ENCODE measurements around the gene C1orf115. TPM values are rescaled to one million over a fixed set of nuclear protein-coding genes. Genes with fewer than 3 reads are reported as not detected.
"Not testable (repeated sequence)": the region's sequence is repeated elsewhere in the genome, so short reads cannot be mapped to it uniquely, and the experiment has no call there.

C1orf115 gene
- total RNA-seq, 1 experiment from 2014 or later, result 5.6 TPM

GRCh38 chr1:220734571-220735326, 44.6 kb downstream of the C1orf115 start:
- peak overlapping the region; percentile 54 for H3K4me2 ChIP-seq
- no peaks in the 10 kb centered on the region for H3K9me3 ChIP-seq (ENCODE audit: insufficient read depth, low read depth)
- CTCF ChIA-PET, result interaction anchor here (0.6 to 3.1 kb wide), 5 partner anchors 14 to 439 kb away, joined by 3 to 15 read pairs (median 6); partner anchors contain the start of gene MTARC2
- no peaks in the 10 kb centered on the region for H3K79me2 ChIP-seq (ENCODE audit: low read depth)
- H3K36me3 ChIP-seq (ENCODE audit: low read depth), result no peaks in the 10 kb centered on the region
- peak overlapping the region; percentile 52; the same call in 1 of the 2 replicates for H2AFZ ChIP-seq
- H3K4me1 ChIP-seq (replicated peaks; ENCODE audit: insufficient read depth), result peaks cover 20% of the 10 kb centered on the region
- intact Hi-C loops (cut with micrococcal nuclease; ENCODE audit: unreplicated experiment), result loop anchor here (2.0 kb wide), 1 partner anchor 14 kb away; the partner anchor contains the start of gene MTARC2
- peak overlapping the region; percentile 45 for H3K27ac ChIP-seq
- DNase-seq, result peak; percentile 39 to 83
- no peaks in the 10 kb centered on the region for H3K27me3 ChIP-seq (ENCODE audit: insufficient read depth, low read depth)
- 0 out of 2 replicates have a peak overlapping the region, but pooled peaks have one; percentile 2 for H3K4me3 ChIP-seq
- BruUV-seq (replicated peaks), result TSS peak; percentile 47
- H3K9me2 ChIP-seq (ENCODE audit: insufficient read depth), result no peaks in the 10 kb centered on the region
- TF ChIP-seq CTCF (conservative IDR thresholded peaks at IDR 0.05) (no peak), EZH2 (IDR thresholded peaks at IDR 0.05; ENCODE audit: low read depth) (no peak)
- H3F3A ChIP-seq (ENCODE audit: insufficient read depth, low read depth), result peaks cover 10% of the 10 kb centered on the region
- POLR2A ChIA-PET (ENCODE audit: unreplicated experiment), result interaction anchor here (0.5 to 0.7 kb wide), 8 partner anchors 13 to 1882 kb away, joined by 3 to 7 read pairs (median 5); partner anchors contain the start of genes MTARC1, MTARC2 and RAB3GAP2
- H4K20me1 ChIP-seq (ENCODE audit: insufficient read depth), result no peaks in the 10 kb centered on the region

GRCh38 chr1:220736283-220736682, 46.1 kb downstream of the C1orf115 start:
- H2AFZ ChIP-seq; BruUV-seq (replicated peaks); H3K79me2 ChIP-seq (ENCODE audit: low read depth); H4K20me1 ChIP-seq (ENCODE audit: insufficient read depth); H3K9me2 ChIP-seq (ENCODE audit: insufficient read depth); DNase-seq; CTCF ChIA-PET; H3K27me3 ChIP-seq (ENCODE audit: insufficient read depth, low read depth); H3K27ac ChIP-seq; H3K4me3 ChIP-seq; POLR2A ChIA-PET (ENCODE audit: unreplicated experiment); H3K36me3 ChIP-seq (ENCODE audit: low read depth); intact Hi-C loops (cut with micrococcal nuclease; ENCODE audit: unreplicated experiment); H3K4me2 ChIP-seq; H3K9me3 ChIP-seq (ENCODE audit: insufficient read depth, low read depth): not testable (repeated sequence)
- Histone ChIP-seq H3F3A (ENCODE audit: insufficient read depth, low read depth) (peaks cover 10% of the 10 kb centered on the region), H3K4me1 (replicated peaks; ENCODE audit: insufficient read depth) (peaks cover 20% of the 10 kb centered on the region)

- no peak overlapping the region for H3K27ac ChIP-seq
- intact Hi-C loops (cut with micrococcal nuclease; ENCODE audit: unreplicated experiment), result no loop called here
- no peaks in the 10 kb centered on the region for H3K9me3 ChIP-seq (ENCODE audit: insufficient read depth, low read depth)
- H4K20me1 ChIP-seq (ENCODE audit: insufficient read depth), result no peaks in the 10 kb centered on the region
- no peak overlapping the region for H3K4me3 ChIP-seq
- POLR2A ChIA-PET (ENCODE audit: unreplicated experiment), result no interaction called here
- no peak overlapping the region for H2AFZ ChIP-seq
- no peaks in the 10 kb centered on the region for H3K27me3 ChIP-seq (ENCODE audit: insufficient read depth, low read depth)
- H3K9me2 ChIP-seq (ENCODE audit: insufficient read depth), result no peaks in the 10 kb centered on the region
- H3K4me2 ChIP-seq, result no peak overlapping the region
- H3K4me1 ChIP-seq (replicated peaks; ENCODE audit: insufficient read depth), result no peaks in the 10 kb centered on the region
- no TSS peak for BruUV-seq (replicated peaks)
- DNase-seq, result no peak
- no peaks in the 10 kb centered on the region for H3F3A ChIP-seq (ENCODE audit: insufficient read depth, low read depth)
- CTCF ChIA-PET, result no interaction called here
- no peaks in the 10 kb centered on the region for H3K79me2 ChIP-seq (ENCODE audit: low read depth)
- no peaks in the 10 kb centered on the region; the same call in 1 of the 2 replicates for H3K36me3 ChIP-seq (ENCODE audit: low read depth)
- no peak for TF ChIP-seq EZH2 (IDR thresholded peaks at IDR 0.05; ENCODE audit: low read depth)
- TF ChIP-seq CTCF (conservative IDR thresholded peaks at IDR 0.05), result no peak
These were observed 51.2 kb downstream of the C1orf115 start for GRCh38 chr1:220741349-220741748.

All from PC-9 (cell line).